Smooth muscle cell of the umbilical artery (primary cell): ENCODE results near the gene ARV1. TPM values are rescaled to one million over a fixed set of nuclear protein-coding genes. Genes with fewer than 3 reads are reported as not detected.

Experiments
- total RNA-seq: library from RNA; depleted of rRNA; stranded (reverse); fragments of >200 nt; gene quantifications from 2 replicates; pipeline ENCODE4 v1.2.3, GENCODE V29; 2014

Gene ARV1
- total RNA-seq = 11.3 and 15.7 TPM in 2 replicates

GRCh38 chr1:230978491-230979388 lies at the start of gene ARV1, which contains the start of gene TTC13:
Gene ARV1, plus strand, starts transcription at chr1:230979094. Its CDS starts 12 bp downstream, at chr1:230979106.
Gene TTC13, minus strand, starts transcription at chr1:230978861. Its CDS starts 31 bp downstream, at chr1:230978830.

GRCh38 chr1:231040019-231040799 lies 61.3 kb downstream of the ARV1 start, which contains the start of gene FAM89A:
Gene FAM89A, minus strand, starts transcription at chr1:231040254. Its CDS starts 43 bp downstream, at chr1:231040211.

Other genes with a start within 250 kb of the ARV1 start
- gene CAPN9, start 231.7 kb upstream of the ARV1 start, total RNA-seq = not detected in 2 replicates
- 24.6 and 41.4 TPM in 2 replicates for gene C1orf198, start 110.6 kb upstream of the ARV1 start, total RNA-seq
- 20.8 and 30.6 TPM in 2 replicates for gene TTC13, start 233 bp upstream of the ARV1 start, total RNA-seq
- 2.9 and 6.2 TPM in 2 replicates for gene FAM89A, start 61.2 kb downstream of the ARV1 start, total RNA-seq
- gene TRIM67, start 183.0 kb downstream of the ARV1 start, total RNA-seq = not detected in 2 replicates